Chondrocyte (in vitro differentiated cells): ENCODE results near the gene PRRG1. TPM values are rescaled to one million over a fixed set of nuclear protein-coding genes. Genes with fewer than 3 reads are reported as not detected.
"Not testable (repeated sequence)": the region's sequence is repeated elsewhere in the genome, so short reads cannot be mapped to it uniquely, and the experiment has no call there.

ENCODE experiments used
- DNase-seq: peaks from one replicate; pipeline ENCODE4 v3.0.0; 2021; ENCODE audit warnings: mixed read lengths, low spot score
- H3K27ac Mint-ChIP-seq: one replicate; pipeline ENCODE4 v1.8.0; 2021; ENCODE audit warnings: mild to moderate bottlenecking, moderate library complexity, mixed read lengths; ENCODE audit not compliant: unreplicated experiment
- H3K27me3 Mint-ChIP-seq: 2 replicates; pipeline ENCODE4 v1.8.0; 2021; ENCODE audit warnings: low read depth, mixed read lengths
- H3K36me3 Mint-ChIP-seq: 2 replicates; pipeline ENCODE4 v1.8.0; 2021; ENCODE audit warnings: low read depth, mixed read lengths
- H3K4me1 Mint-ChIP-seq: 2 replicates; pipeline ENCODE4 v1.8.0; 2021; ENCODE audit warnings: low read depth, mild to moderate bottlenecking, mixed read lengths
- H3K4me3 Mint-ChIP-seq: one replicate; pipeline ENCODE4 v1.8.0; 2021; ENCODE audit warnings: mild to moderate bottlenecking, moderate library complexity, mixed read lengths; ENCODE audit not compliant: unreplicated experiment
- H3K9me3 Mint-ChIP-seq: 2 replicates; pipeline ENCODE4 v1.8.0; 2021; ENCODE audit warnings: low read depth, mixed read lengths
- total RNA-seq: library from RNA; stranded (reverse); gene quantifications from 3 replicates; pipeline ENCODE4 v1.2.1, GENCODE V29; 2021
- TF ChIP-seq, protein P1 (sequence below): fragments of 200-600 bp; sonication (generic); IDR thresholded peaks from 2 replicates; pipeline ENCODE4 v1.5.0; 2021; ENCODE audit warnings: antibody characterized with exemption, mild to moderate bottlenecking, moderate library complexity

Gene PRRG1
- total RNA-seq, 1 donor from 2014 or later = 10.8 TPM

- Mint-ChIP-seq H3K4me3 (no peak overlapping the region), H3K36me3 (no peaks in the 10 kb centered on the region), H3K27me3 (no peaks in the 10 kb centered on the region), H3K4me1 (peaks cover 14% of the 10 kb centered on the region), H3K9me3 (peaks cover 6% of the 10 kb centered on the region), H3K27ac (peak overlapping the region; percentile 2)
- TF ChIP-seq, protein P1, sequence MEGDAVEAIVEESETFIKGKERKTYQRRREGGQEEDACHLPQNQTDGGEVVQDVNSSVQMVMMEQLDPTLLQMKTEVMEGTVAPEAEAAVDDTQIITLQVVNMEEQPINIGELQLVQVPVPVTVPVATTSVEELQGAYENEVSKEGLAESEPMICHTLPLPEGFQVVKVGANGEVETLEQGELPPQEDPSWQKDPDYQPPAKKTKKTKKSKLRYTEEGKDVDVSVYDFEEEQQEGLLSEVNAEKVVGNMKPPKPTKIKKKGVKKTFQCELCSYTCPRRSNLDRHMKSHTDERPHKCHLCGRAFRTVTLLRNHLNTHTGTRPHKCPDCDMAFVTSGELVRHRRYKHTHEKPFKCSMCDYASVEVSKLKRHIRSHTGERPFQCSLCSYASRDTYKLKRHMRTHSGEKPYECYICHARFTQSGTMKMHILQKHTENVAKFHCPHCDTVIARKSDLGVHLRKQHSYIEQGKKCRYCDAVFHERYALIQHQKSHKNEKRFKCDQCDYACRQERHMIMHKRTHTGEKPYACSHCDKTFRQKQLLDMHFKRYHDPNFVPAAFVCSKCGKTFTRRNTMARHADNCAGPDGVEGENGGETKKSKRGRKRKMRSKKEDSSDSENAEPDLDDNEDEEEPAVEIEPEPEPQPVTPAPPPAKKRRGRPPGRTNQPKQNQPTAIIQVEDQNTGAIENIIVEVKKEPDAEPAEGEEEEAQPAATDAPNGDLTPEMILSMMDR = no peak
- no peak for DNase-seq
Observed at GRCh38 chrX:37455381-37455780, 106.2 kb downstream of the PRRG1 start.

GRCh38 chrX:37460285-37460684 is 111.1 kb downstream of the PRRG1 start:
- H3K27ac Mint-ChIP-seq, H3K4me3 Mint-ChIP-seq, DNase-seq, H3K4me1 Mint-ChIP-seq, H3K36me3 Mint-ChIP-seq, H3K27me3 Mint-ChIP-seq: not testable (repeated sequence)
- peaks cover 15% of the 10 kb centered on the region for H3K9me3 Mint-ChIP-seq

- TF ChIP-seq, protein P1 = no peak
- no peak for DNase-seq
- Mint-ChIP-seq H3K36me3 (no peaks in the 10 kb centered on the region), H3K27ac (no peak overlapping the region), H3K4me3 (no peak overlapping the region), H3K4me1 (no peaks in the 10 kb centered on the region), H3K9me3 (peaks cover 15% of the 10 kb centered on the region), H3K27me3 (no peaks in the 10 kb centered on the region)
Observed at GRCh38 chrX:37462346-37462745, 113.2 kb downstream of the PRRG1 start.

DNA sequence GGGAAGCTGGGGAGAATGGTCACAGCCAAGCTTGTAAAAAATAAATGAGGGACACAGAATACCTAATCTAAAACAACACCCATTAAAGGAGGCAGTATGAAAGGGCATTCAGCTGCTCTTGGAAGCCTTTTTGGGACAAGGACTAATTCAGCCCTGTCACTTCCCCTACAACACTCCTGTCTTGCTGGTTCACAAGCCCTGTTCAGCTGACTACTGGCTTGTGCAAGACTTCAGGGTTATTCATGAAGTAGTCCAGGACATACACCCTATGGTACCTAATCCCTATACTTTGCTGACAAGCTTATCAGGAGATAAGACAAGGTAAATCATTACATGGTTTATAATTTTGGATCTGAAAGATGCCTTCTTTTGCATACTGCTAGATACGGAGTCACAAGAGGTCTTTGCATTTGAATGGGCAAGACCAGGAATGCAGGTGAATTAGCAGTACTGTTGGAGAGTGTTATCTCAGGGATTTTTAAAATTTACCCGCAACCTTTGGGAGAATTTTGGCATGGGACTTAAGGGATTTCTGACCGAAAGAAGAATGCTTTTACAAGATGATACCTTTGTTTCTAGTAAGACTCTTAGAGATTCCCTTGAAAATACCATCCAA is 119.1 kb downstream of the PRRG1 start:
- Mint-ChIP-seq H3K27ac (no peak overlapping the region), H3K36me3 (no peaks in the 10 kb centered on the region), H3K4me3 (no peak overlapping the region), H3K27me3 (no peaks in the 10 kb centered on the region), H3K9me3 (peaks cover 7% of the 10 kb centered on the region), H3K4me1 (no peaks in the 10 kb centered on the region)
- TF ChIP-seq, protein P1 = no peak
- DNase-seq = no peak

DNA sequence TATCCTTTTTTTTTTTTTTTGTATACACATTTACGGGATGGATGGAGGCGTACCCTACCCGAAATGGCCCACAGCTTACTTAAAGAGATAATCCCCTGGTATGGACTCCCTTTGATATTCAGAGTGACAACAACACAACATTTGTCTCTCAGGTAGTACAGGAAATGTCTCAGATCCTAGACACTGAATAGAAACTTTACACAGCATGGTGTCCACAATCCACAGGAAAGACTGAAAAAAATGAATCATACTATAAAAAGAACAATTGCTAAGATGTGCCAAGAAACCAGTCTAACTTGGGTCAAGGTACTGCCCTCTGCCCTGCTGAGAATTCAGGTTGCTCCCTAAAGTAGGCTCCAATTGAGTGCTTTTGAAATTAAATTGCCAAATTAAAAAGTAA is 121.5 kb downstream of the PRRG1 start:
- no peak overlapping the region for H3K27ac Mint-ChIP-seq
- peaks cover 3% of the 10 kb centered on the region for H3K9me3 Mint-ChIP-seq
- no peak overlapping the region for H3K4me3 Mint-ChIP-seq
- no peaks in the 10 kb centered on the region for H3K36me3 Mint-ChIP-seq
- DNase-seq = no peak
- no peaks in the 10 kb centered on the region for H3K27me3 Mint-ChIP-seq
- H3K4me1 Mint-ChIP-seq = no peaks in the 10 kb centered on the region
- TF ChIP-seq, protein P1 = no peak

GRCh38 chrX:37472836-37473235 is 123.7 kb downstream of the PRRG1 start:
- no peaks in the 10 kb centered on the region for H3K27me3 Mint-ChIP-seq
- no peaks in the 10 kb centered on the region for H3K4me1 Mint-ChIP-seq
- H3K4me3 Mint-ChIP-seq = no peak overlapping the region
- H3K9me3 Mint-ChIP-seq = peaks cover 5% of the 10 kb centered on the region
- H3K27ac Mint-ChIP-seq = no peak overlapping the region
- TF ChIP-seq, protein P1 = no peak
- DNase-seq = no peak
- no peaks in the 10 kb centered on the region for H3K36me3 Mint-ChIP-seq
